ES-I3 (cell line): ENCODE measurements around the gene HADHA.

Experiments
- H3K36me3 ChIP-seq: 2 replicates; pipeline ENCODE4 v1.6.1; 2013; ENCODE audit warnings: mild to moderate bottlenecking, low read length, control low read depth, moderate library complexity; ENCODE audit not compliant: insufficient read depth
- H3K4me1 ChIP-seq: 2 replicates; pipeline ENCODE4 v1.6.1; 2013; ENCODE audit warnings: mild to moderate bottlenecking, control low read depth, low read length; ENCODE audit not compliant: insufficient read depth
- H3K9ac ChIP-seq: 2 replicates; pipeline ENCODE4 v1.6.1; 2013; ENCODE audit warnings: low read depth, mild to moderate bottlenecking, low read length, moderate library complexity
- H3K9me3 ChIP-seq: 2 replicates; pipeline ENCODE4 v1.6.1; 2013; ENCODE audit warnings: mild to moderate bottlenecking, low read length, moderate library complexity; ENCODE audit not compliant: control insufficient read depth, insufficient read depth

The HADHA gene

GRCh38 chr2:26193578-26194231, 50.7 kb downstream of the HADHA start:
- peaks cover 43% of the 10 kb centered on the region for H3K36me3 ChIP-seq

DNA sequence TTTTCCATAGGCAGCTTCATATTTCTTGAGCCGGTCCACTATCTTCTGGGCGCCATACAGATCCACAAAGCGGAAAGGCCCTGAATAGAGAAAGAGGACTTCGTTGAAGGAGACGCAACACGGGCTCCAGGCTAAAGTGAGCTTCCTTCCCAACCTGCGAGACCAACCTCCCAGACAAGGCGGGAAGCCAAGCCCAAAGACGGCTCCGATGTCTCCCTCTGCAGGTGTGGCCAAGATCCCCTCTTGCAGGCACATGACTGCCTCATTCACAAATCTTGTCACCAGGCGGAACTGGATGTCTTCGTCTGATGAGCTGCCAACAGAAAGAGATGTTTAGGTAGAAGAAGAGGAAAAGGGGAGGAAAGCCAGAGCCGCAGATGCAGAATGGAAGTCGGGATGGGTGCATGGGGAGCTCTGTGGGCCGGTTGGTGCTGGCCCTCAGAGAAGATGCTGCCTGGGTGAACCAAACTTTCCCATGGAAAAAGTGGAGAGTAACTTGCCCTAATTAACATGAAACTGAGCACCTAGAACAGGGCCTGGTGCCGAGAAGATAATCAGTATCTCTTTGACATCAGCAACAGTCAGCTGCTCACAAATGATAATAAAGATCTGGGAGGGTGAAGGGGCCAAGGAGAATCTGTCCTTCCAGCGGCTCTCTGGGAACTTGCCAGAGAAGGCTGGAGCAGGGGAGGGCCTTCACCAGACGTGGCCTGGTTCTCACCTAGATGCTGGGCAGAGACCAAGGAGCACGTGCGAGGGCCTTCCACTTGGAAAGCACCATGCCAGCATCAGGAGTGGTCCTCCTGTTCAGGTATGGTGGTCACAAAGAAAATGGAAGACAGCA, 52.9 kb downstream of the HADHA start:
- H3K9ac ChIP-seq = no peak overlapping the region
- H3K4me1 ChIP-seq = no peaks in the 10 kb centered on the region
- no peaks in the 10 kb centered on the region for H3K9me3 ChIP-seq
- peaks cover 36% of the 10 kb centered on the region for H3K36me3 ChIP-seq

More at GRCh38 chr2:26193578-26194231, 50.7 kb downstream of the HADHA start:
- no peaks in the 10 kb centered on the region for H3K4me1 ChIP-seq
- H3K9me3 ChIP-seq = no peaks in the 10 kb centered on the region
- no peak overlapping the region for H3K9ac ChIP-seq

GRCh38 chr2:26190369-26190768, 54.1 kb downstream of the HADHA start:
- H3K4me1 ChIP-seq = no peaks in the 10 kb centered on the region
- peaks cover 28% of the 10 kb centered on the region; the same call in 1 of the 2 replicates for H3K36me3 ChIP-seq
- no peak overlapping the region for H3K9ac ChIP-seq
- H3K9me3 ChIP-seq = no peaks in the 10 kb centered on the region

- H3K36me3 ChIP-seq = peaks cover 23% of the 10 kb centered on the region; the same call in 1 of the 2 replicates
- no peaks in the 10 kb centered on the region for H3K9me3 ChIP-seq
- no peaks in the 10 kb centered on the region for H3K4me1 ChIP-seq
- H3K9ac ChIP-seq = no peak overlapping the region
Measured at GRCh38 chr2:26189751-26190150, 54.7 kb downstream of the HADHA start.

DNA sequence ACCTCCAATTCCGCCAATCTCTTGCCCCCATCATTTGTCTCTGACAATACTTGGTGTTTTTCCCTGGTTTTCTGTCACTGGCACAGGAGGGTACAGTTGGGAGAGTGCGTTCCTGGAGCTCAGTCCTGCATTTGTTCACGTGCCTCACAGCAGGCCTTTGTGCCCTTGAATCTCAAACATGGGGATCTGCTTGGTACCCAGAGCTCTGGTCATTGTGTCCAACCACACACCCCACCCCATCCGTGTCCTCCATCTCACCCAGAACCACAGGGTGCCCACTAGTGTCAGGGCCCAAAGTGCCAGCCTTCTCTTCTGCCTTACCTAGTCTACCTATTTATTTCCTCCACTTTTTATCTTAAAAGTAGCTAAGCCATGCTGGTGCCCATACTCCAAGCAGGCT, 55.3 kb downstream of the HADHA start:
- Histone ChIP-seq H3K9ac (no peak overlapping the region), H3K36me3 (peaks cover 17% of the 10 kb centered on the region; the same call in 1 of the 2 replicates), H3K4me1 (no peaks in the 10 kb centered on the region), H3K9me3 (no peaks in the 10 kb centered on the region)

DNA sequence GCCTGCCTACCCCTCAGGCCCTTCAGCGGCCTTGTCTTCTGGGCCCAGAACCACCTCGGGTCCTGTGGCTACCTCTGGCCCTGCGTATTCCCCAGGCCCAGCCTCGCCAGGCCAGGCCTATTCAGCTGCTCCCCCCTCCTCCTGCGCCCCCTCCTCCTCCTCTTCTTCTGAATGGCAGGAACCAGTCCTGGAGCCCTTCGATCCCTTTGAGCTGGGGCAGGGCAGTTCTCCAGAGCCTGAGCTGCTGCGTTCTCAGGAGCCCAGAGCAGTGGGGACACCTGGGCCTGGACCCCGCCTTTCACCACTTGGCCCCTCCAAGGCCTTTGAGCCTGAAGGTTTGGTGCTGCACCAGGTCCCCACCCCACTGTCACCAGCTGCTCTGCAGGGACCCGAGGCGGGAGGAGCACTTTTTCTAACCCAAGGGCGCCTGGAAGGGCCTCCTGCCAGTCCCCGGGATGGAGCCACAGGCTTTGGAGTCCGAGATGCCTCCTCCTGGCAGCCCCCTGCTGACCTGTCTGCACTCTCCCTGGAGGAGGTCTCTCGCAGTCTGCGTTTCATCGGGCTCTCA, 56.8 kb downstream of the HADHA start:
- H3K9ac ChIP-seq = no peak overlapping the region
- peaks cover 7% of the 10 kb centered on the region; the same call in 1 of the 2 replicates for H3K36me3 ChIP-seq
- no peaks in the 10 kb centered on the region for H3K4me1 ChIP-seq
- H3K9me3 ChIP-seq = no peaks in the 10 kb centered on the region

GRCh38 chr2:26187114-26187513, 57.3 kb downstream of the HADHA start:
- Histone ChIP-seq H3K4me1 (no peaks in the 10 kb centered on the region), H3K9ac (no peak overlapping the region), H3K9me3 (no peaks in the 10 kb centered on the region), H3K36me3 (peaks cover 6% of the 10 kb centered on the region; the same call in 1 of the 2 replicates)

DNA sequence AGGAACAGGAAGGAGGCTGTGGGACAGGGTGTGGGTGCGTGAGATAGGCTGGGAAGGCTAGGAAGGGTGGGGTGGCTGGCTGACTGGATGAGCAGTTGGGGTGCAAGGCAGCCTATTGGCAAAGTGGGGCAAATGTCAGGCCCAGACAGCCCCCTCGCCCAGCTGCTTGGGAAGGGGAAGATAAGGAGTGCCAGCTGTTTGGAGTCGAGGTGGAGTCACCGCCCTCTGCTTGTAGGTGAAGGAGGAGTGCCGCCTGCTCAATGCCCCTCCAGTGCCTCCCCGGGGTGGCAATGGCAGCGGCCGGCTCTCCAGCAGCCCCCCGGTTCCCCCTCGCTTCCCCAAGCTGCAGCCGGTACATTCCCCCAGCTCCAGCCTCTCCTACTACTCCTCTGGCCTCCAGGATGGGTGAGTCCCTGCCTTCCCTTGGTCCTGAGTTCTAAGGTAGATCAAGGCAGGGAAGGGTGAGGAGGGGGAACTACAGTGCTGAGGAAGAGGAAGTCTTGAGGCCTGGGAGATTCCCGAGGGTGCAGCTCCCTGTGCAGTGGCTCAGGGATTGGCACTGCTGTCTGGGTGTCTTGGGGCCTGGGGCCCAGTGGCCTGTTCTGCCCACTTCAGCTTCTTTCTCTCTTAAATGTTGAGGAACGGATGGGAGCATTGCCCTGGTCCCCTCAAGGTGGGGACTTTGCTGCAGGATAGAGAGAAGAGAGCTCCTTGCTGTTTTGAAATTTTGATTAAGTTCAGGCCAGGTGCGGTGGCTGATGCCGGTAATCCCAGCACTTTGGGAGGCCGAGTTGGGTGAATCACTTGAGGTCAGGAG, 58.3 kb downstream of the HADHA start:
- Histone ChIP-seq H3K36me3 (peaks cover 5% of the 10 kb centered on the region; the same call in 1 of the 2 replicates), H3K9ac (no peak overlapping the region), H3K4me1 (no peaks in the 10 kb centered on the region), H3K9me3 (no peaks in the 10 kb centered on the region)

- Histone ChIP-seq H3K9me3 (no peaks in the 10 kb centered on the region), H3K36me3 (no peaks in the 10 kb centered on the region; the same call in 1 of the 2 replicates), H3K4me1 (no peaks in the 10 kb centered on the region), H3K9ac (peak overlapping the region; percentile 59)
Measured at GRCh38 chr2:26185304-26185928, 59.0 kb downstream of the HADHA start.

GRCh38 chr2:26184555-26185303, 59.7 kb downstream of the HADHA start:
- Histone ChIP-seq H3K9me3 (no peaks in the 10 kb centered on the region), H3K36me3 (no peaks in the 10 kb centered on the region; the same call in 1 of the 2 replicates), H3K4me1 (peaks cover 4% of the 10 kb centered on the region; the same call in 1 of the 2 replicates), H3K9ac (peak overlapping the region; percentile 59)

DNA sequence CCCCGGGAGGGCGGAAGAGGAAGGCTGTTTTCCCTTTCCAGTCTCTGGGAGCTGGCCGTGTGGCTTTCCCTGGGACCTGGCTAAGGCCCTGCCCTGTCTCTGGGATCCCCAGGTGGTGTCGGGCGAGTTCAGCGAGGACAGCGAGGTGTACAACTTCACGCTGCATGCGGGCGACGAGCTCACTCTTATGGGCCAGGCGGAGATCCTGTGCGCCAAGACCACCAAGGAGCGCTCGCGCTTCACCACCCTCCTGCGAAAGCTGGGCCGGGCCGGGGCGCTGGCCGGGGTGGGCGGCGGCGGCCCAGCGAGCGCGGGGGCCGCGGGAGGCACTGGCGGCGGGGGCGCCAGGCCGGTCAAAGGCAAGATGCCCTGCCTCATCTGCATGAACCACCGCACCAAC, 60.3 kb downstream of the HADHA start:
- Histone ChIP-seq H3K4me1 (peaks cover 4% of the 10 kb centered on the region; the same call in 1 of the 2 replicates), H3K9me3 (no peaks in the 10 kb centered on the region), H3K36me3 (no peaks in the 10 kb centered on the region), H3K9ac (peak overlapping the region; percentile 57; the same call in 1 of the 2 replicates)

GRCh38 chr2:26182887-26183630, 61.4 kb downstream of the HADHA start:
- Histone ChIP-seq H3K36me3 (no peaks in the 10 kb centered on the region), H3K4me1 (peaks cover 4% of the 10 kb centered on the region; the same call in 1 of the 2 replicates), H3K9ac (no peak overlapping the region), H3K9me3 (no peaks in the 10 kb centered on the region)
